ENCODE measurements around the gene RAMP3.

DNA sequence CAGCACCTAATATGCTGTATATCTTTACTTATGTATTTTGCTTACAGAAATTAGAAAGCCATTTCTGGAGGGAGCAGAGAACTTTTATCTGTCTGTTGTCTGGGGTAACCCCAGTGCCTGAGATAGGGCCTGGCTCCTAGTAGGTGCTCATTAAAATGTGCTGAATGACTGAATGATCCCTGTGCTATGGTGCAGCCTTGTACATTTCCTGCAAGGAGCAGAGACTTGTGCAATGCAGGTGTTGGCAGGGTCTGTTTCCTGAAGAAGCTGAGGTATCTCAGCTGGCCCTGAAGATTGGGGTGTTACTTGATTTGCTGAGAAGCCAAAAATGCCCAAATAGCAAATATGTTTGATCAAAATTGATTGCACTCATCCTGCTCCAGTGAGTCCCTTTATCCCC lies 65.5 kb downstream of the RAMP3 start:
- TF ChIP-seq POLR2A (IDR thresholded peaks at IDR 0.05) (no peak), EP300 (IDR thresholded peaks at IDR 0.05) (no peak), POLR2AphosphoS5 (IDR thresholded peaks at IDR 0.05) (no peak)
- TF ChIP-seq, protein P1, sequence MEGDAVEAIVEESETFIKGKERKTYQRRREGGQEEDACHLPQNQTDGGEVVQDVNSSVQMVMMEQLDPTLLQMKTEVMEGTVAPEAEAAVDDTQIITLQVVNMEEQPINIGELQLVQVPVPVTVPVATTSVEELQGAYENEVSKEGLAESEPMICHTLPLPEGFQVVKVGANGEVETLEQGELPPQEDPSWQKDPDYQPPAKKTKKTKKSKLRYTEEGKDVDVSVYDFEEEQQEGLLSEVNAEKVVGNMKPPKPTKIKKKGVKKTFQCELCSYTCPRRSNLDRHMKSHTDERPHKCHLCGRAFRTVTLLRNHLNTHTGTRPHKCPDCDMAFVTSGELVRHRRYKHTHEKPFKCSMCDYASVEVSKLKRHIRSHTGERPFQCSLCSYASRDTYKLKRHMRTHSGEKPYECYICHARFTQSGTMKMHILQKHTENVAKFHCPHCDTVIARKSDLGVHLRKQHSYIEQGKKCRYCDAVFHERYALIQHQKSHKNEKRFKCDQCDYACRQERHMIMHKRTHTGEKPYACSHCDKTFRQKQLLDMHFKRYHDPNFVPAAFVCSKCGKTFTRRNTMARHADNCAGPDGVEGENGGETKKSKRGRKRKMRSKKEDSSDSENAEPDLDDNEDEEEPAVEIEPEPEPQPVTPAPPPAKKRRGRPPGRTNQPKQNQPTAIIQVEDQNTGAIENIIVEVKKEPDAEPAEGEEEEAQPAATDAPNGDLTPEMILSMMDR (IDR thresholded peaks at IDR 0.05), result no peak
